OCI-LY1 (cell line): ENCODE data around the gene C4B.

ENCODE experiments used
- H2AFZ ChIP-seq: fragments of 200-600 bp; sonication (generic), shearing (Covaris generic); 2 replicates; pipeline ENCODE4 v1.6.0; 2014; ENCODE audit warnings: antibody characterized with exemption, mild to moderate bottlenecking, low read length
- H3F3A ChIP-seq: fragments of 200-600 bp; sonication (generic), shearing (Covaris generic); 2 replicates; pipeline ENCODE4 v1.6.0; 2014; ENCODE audit warnings: mild to moderate bottlenecking, antibody characterized with exemption, low read length, moderate library complexity; ENCODE audit not compliant: insufficient read depth
- H3K27ac ChIP-seq: fragments of 200-600 bp; sonication (generic); 2 replicates; pipeline ENCODE4 v1.5.1; 2014; ENCODE audit warnings: low read length, mixed run types, mild to moderate bottlenecking, low read depth; ENCODE audit not compliant: poor library complexity, severe bottlenecking
- H3K27me3 ChIP-seq: fragments of 200-600 bp; sonication (generic); 2 replicates; pipeline ENCODE4 v1.6.0; 2014; ENCODE audit warnings: antibody characterized with exemption, mild to moderate bottlenecking, low read length, moderate library complexity; ENCODE audit not compliant: insufficient read depth
- H3K36me3 ChIP-seq: fragments of 200-600 bp; sonication (generic); 2 replicates; pipeline ENCODE4 v1.6.1; 2014; ENCODE audit warnings: mild to moderate bottlenecking, antibody characterized with exemption, low read length, moderate library complexity, mixed read lengths; ENCODE audit not compliant: insufficient read depth
- H3K4me1 ChIP-seq: fragments of 200-600 bp; sonication (generic); 2 replicates; pipeline ENCODE4 v1.5.1; 2014; ENCODE audit warnings: mild to moderate bottlenecking, low read length, moderate library complexity; ENCODE audit not compliant: insufficient read depth, severe bottlenecking
- H3K4me2 ChIP-seq: fragments of 200-600 bp; sonication (generic), shearing (Covaris generic); 2 replicates; pipeline ENCODE4 v1.6.1; 2014; ENCODE audit warnings: low read length
- H3K4me3 ChIP-seq: fragments of 200-600 bp; sonication (generic); 2 replicates; pipeline ENCODE4 v1.5.1; 2014; ENCODE audit warnings: low read length, low read depth, mild to moderate bottlenecking, mixed read lengths; ENCODE audit not compliant: poor library complexity, severe bottlenecking
- H3K79me2 ChIP-seq: fragments of 200-600 bp; shearing (Covaris generic); 2 replicates; pipeline ENCODE4 v1.6.1; 2016; ENCODE audit warnings: mixed run types, low read length, mixed read lengths; ENCODE audit not compliant: insufficient read depth
- H3K9ac ChIP-seq: fragments of 200-600 bp; sonication (generic), shearing (Covaris generic); 2 replicates; pipeline ENCODE4 v1.6.1; 2014; ENCODE audit warnings: mild to moderate bottlenecking, low read length, mixed read lengths
- H3K9me2 ChIP-seq: fragments of 200-600 bp; sonication (generic), shearing (Covaris generic); 2 replicates; pipeline ENCODE4 v1.6.1; 2014; ENCODE audit warnings: low read depth, mild to moderate bottlenecking, low read length, mixed read lengths
- H3K9me3 ChIP-seq: fragments of 200-600 bp; shearing (Covaris generic); 2 replicates; pipeline ENCODE4 v1.6.1; 2014; ENCODE audit warnings: low read length, mixed read lengths
- H4K20me1 ChIP-seq: fragments of 200-600 bp; sonication (generic), shearing (Covaris generic); 2 replicates; pipeline ENCODE4 v1.6.0; 2016; ENCODE audit warnings: mild to moderate bottlenecking, low read length; ENCODE audit not compliant: insufficient read depth
- EZH2 ChIP-seq: fragments of 200-600 bp; sonication (generic), shearing (Covaris generic); IDR thresholded peaks from 2 replicates; pipeline ENCODE4 v1.8.0; 2017; ENCODE audit warnings: borderline replicate concordance, mixed run types, mild to moderate bottlenecking, antibody characterized with exemption, low read length, moderate library complexity, mixed read lengths
- TF ChIP-seq, protein P1 (sequence below): fragments of 200-600 bp; sonication (generic), shearing (Covaris generic); IDR thresholded peaks from 2 replicates; pipeline ENCODE4 v1.5.1; 2017; ENCODE audit warnings: mild to moderate bottlenecking, antibody characterized with exemption, low read length, moderate library complexity, mixed read lengths

The C4B gene

GRCh38 chr6:32046450-32047083 lies 32.0 kb downstream of the C4B start:
- Histone ChIP-seq H3K79me2 (no peaks in the 10 kb centered on the region), H3F3A (no peaks in the 10 kb centered on the region), H2AFZ (no peak overlapping the region), H3K36me3 (no peaks in the 10 kb centered on the region), H4K20me1 (no peaks in the 10 kb centered on the region), H3K27ac (no peak overlapping the region), H3K27me3 (no peaks in the 10 kb centered on the region; the same call in 1 of the 2 replicates), H3K4me2 (no peak overlapping the region), H3K4me3 (no peak overlapping the region), H3K9ac (no peak overlapping the region), H3K9me3 (no peaks in the 10 kb centered on the region), H3K4me1 (no peaks in the 10 kb centered on the region), H3K9me2 (no peaks in the 10 kb centered on the region)
- TF ChIP-seq EZH2: no peak
- TF ChIP-seq, protein P1, sequence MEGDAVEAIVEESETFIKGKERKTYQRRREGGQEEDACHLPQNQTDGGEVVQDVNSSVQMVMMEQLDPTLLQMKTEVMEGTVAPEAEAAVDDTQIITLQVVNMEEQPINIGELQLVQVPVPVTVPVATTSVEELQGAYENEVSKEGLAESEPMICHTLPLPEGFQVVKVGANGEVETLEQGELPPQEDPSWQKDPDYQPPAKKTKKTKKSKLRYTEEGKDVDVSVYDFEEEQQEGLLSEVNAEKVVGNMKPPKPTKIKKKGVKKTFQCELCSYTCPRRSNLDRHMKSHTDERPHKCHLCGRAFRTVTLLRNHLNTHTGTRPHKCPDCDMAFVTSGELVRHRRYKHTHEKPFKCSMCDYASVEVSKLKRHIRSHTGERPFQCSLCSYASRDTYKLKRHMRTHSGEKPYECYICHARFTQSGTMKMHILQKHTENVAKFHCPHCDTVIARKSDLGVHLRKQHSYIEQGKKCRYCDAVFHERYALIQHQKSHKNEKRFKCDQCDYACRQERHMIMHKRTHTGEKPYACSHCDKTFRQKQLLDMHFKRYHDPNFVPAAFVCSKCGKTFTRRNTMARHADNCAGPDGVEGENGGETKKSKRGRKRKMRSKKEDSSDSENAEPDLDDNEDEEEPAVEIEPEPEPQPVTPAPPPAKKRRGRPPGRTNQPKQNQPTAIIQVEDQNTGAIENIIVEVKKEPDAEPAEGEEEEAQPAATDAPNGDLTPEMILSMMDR: no peak

DNA sequence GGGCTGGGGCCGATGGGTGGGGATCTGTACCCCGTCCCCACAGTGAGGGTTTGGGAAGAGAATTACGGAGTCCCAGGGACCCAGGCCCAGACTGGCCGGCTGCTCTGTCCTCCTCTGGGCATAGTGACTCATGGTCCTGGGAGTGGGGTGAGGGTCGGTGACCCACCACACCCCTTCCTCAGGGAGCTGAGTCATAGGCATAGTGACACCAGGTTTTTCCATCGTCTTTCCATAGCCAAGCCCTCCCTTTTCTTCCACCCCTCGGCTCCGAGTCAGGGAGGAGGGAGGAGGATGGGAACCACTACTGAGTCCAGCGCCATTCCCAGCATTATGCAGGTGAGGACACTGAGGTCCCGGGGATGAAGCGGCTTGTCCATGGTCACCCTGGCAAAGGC lies 32.5 kb downstream of the C4B start:
- H4K20me1 ChIP-seq: no peaks in the 10 kb centered on the region
- H2AFZ ChIP-seq: no peak overlapping the region
- TF ChIP-seq, protein P1: no peak
- no peak for TF ChIP-seq EZH2
- no peak overlapping the region for H3K4me2 ChIP-seq
- no peaks in the 10 kb centered on the region for H3K36me3 ChIP-seq
- H3F3A ChIP-seq: no peaks in the 10 kb centered on the region
- H3K27ac ChIP-seq: no peak overlapping the region
- no peaks in the 10 kb centered on the region; the same call in 1 of the 2 replicates for H3K27me3 ChIP-seq
- no peaks in the 10 kb centered on the region for H3K4me1 ChIP-seq
- no peaks in the 10 kb centered on the region for H3K9me2 ChIP-seq
- no peaks in the 10 kb centered on the region for H3K79me2 ChIP-seq
- H3K9me3 ChIP-seq: no peaks in the 10 kb centered on the region
- H3K9ac ChIP-seq: no peak overlapping the region
- H3K4me3 ChIP-seq: no peak overlapping the region

GRCh38 chr6:32047539-32047854 lies 32.9 kb downstream of the C4B start:
- Histone ChIP-seq H3K9me3 (no peaks in the 10 kb centered on the region), H3K79me2 (no peaks in the 10 kb centered on the region), H2AFZ (no peak overlapping the region), H3K4me2 (no peak overlapping the region), H3K4me1 (no peaks in the 10 kb centered on the region), H3K27ac (no peak overlapping the region), H3K27me3 (no peaks in the 10 kb centered on the region; the same call in 1 of the 2 replicates), H3K9me2 (no peaks in the 10 kb centered on the region), H3K4me3 (no peak overlapping the region), H3K9ac (no peak overlapping the region), H3K36me3 (no peaks in the 10 kb centered on the region), H4K20me1 (no peaks in the 10 kb centered on the region), H3F3A (no peaks in the 10 kb centered on the region)
- TF ChIP-seq EZH2: no peak
- TF ChIP-seq, protein P1: no peak
